ENCODE results near the gene SLC35B4. TPM values are rescaled to one million over a fixed set of nuclear protein-coding genes. Genes with fewer than 3 reads are reported as not detected.
A peak's percentile ranks its signal among the peaks of the same experiment; 100 is the strongest.

Gene SLC35B4
- total RNA-seq, 4 donors from 2014 or later, result 6.5 to 20.5 (median 14.6) TPM

DNA sequence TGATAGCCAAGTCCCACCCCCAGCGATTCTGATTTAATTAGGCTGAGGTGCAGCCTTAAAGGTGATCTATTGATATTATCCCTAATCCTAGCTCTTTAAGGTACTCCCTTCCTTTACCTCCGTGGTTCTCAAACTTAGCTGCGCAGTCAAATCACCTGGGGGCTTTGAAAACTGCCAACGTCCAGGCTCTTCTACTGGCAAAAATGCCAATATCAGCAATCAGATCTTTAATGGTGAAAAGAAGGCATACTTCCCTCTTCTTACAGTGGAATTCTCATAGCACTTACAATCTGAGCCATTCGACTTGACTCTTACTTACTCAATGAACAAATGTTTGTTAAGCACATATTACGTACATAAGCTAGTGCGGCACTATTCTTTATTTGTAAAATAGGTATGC, 704 bp upstream of the SLC35B4 start:
- H3K27ac ChIP-seq, result peak overlapping the region in 1 of 2 donors; percentile 57
- H3K9me3 ChIP-seq, result no peaks in the 10 kb centered on the region
- TF ChIP-seq POLR2A (IDR thresholded peaks at IDR 0.05), result no peak
- TF ChIP-seq, protein P1, sequence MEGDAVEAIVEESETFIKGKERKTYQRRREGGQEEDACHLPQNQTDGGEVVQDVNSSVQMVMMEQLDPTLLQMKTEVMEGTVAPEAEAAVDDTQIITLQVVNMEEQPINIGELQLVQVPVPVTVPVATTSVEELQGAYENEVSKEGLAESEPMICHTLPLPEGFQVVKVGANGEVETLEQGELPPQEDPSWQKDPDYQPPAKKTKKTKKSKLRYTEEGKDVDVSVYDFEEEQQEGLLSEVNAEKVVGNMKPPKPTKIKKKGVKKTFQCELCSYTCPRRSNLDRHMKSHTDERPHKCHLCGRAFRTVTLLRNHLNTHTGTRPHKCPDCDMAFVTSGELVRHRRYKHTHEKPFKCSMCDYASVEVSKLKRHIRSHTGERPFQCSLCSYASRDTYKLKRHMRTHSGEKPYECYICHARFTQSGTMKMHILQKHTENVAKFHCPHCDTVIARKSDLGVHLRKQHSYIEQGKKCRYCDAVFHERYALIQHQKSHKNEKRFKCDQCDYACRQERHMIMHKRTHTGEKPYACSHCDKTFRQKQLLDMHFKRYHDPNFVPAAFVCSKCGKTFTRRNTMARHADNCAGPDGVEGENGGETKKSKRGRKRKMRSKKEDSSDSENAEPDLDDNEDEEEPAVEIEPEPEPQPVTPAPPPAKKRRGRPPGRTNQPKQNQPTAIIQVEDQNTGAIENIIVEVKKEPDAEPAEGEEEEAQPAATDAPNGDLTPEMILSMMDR (IDR thresholded peaks at IDR 0.05), result no peak
- no peaks in the 10 kb centered on the region for H3K36me3 ChIP-seq
- no peaks in the 10 kb centered on the region for H3K27me3 ChIP-seq
- intact Hi-C loops (cut with DNase I; ENCODE audit: low total_unique reads), result no loop called here
- H3K4me3 ChIP-seq, result peak overlapping the region; percentile 74 to 93
- DNase-seq, result no peak
- no peaks in the 10 kb centered on the region for H3K4me1 ChIP-seq

DNA sequence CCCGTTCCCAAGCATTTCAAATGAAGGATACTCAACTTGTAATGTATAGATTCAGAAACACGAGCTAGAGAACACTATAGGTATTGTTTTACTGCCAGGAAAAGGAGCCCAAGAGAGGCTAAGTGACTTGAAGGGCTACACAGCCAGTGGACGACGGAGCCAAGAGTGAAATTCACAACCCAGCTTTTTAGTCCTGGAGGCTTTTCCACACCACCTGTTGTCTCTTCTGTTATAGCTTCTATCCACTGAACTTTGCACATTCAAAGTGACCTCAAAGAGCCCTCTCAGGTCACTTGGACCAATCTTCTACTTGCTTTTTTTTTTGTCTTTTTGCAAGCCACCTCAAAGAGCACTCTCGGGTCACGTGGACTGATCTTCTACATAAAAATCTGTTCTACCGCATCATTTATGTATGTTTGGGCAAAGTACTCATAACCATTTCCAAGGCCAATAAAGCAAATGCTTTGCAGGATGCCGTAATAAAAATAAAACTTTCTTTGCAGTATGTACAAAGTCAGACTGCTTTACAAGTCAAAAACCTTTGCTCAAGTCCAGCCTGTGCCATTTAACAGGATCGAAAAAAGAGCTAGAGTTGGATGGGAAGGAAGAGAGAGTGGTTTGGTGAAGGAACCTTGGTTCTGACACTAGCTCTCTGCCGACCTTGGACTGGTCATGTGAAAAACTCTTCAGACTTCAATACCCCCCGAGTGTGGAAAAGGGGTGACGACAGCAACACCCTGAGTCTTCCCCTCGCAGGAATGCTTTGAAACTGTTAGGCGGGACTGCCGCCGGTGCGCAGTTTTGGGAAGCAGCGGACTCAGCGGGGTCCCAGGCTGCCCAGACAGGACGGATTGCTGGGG, 821 bp downstream of the SLC35B4 start:
- Histone ChIP-seq H3K36me3 (no peaks in the 10 kb centered on the region), H3K27ac (peak overlapping the region; percentile 65 to 70), H3K9me3 (no peaks in the 10 kb centered on the region), H3K4me3 (peak overlapping the region; percentile 74 to 93), H3K27me3 (no peaks in the 10 kb centered on the region), H3K4me1 (no peaks in the 10 kb centered on the region)
- DNase-seq, result peak in 1 of 2 donors; percentile 14
- TF ChIP-seq, protein P1 (IDR thresholded peaks at IDR 0.05), result no peak
- TF ChIP-seq POLR2A (IDR thresholded peaks at IDR 0.05), result no peak
- intact Hi-C loops (cut with DNase I; ENCODE audit: low total_unique reads), result no loop called here

DNA sequence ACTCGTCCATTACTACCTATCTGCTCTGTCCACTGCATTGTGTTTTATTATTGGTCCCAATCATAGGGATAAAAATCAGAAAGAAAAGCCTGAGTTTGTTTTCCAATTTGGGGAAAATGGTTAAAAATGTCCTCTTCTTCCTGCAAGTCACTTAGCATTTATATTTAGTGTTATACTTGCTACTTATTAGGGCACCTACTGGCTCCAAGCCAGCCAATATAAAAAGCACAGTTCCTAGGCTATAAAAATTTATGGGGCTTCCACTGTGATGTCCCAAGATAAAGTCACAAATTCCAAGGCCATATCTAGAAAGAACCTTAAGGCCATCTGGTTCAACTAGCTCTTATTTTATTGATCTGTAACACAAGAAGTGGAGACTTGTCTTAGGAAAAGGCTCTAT, 3.2 kb downstream of the SLC35B4 start:
- no peak overlapping the region for H3K27ac ChIP-seq
- TF ChIP-seq, protein P1 (IDR thresholded peaks at IDR 0.05), result no peak
- no peak for TF ChIP-seq POLR2A (IDR thresholded peaks at IDR 0.05)
- H3K27me3 ChIP-seq, result no peaks in the 10 kb centered on the region
- no peak for DNase-seq
- no peaks in the 10 kb centered on the region for H3K9me3 ChIP-seq
- H3K4me3 ChIP-seq, result no peak overlapping the region
- no peaks in the 10 kb centered on the region for H3K36me3 ChIP-seq
- intact Hi-C loops (cut with DNase I; ENCODE audit: low total_unique reads), result no loop called here
- H3K4me1 ChIP-seq, result no peaks in the 10 kb centered on the region

DNA sequence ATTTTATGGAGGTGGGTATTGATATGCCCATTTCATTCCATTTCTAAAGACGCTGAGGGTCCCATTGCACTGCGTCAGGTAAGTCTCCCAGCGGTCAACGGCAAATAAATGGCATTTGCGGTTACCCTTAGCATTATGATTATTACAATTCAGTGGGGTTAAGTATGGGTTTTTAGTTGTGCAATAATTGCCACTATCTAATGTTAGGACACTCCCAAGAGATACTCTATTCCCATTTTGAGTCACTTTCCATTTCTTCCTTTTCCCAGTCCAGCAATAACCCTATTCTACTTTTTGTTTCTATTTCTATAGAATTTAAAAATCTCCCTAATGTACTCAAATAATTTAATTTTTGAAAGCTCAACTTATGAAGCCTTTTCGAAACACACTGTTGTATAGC, 4.0 kb downstream of the SLC35B4 start:
- Histone ChIP-seq H3K4me3 (no peak overlapping the region), H3K9me3 (no peaks in the 10 kb centered on the region), H3K27ac (no peak overlapping the region), H3K4me1 (no peaks in the 10 kb centered on the region), H3K36me3 (no peaks in the 10 kb centered on the region), H3K27me3 (no peaks in the 10 kb centered on the region)
- DNase-seq, result no peak
- TF ChIP-seq, protein P1 (IDR thresholded peaks at IDR 0.05), result no peak
- TF ChIP-seq POLR2A (IDR thresholded peaks at IDR 0.05), result no peak
- intact Hi-C loops (cut with DNase I; ENCODE audit: low total_unique reads), result no loop called here

DNA sequence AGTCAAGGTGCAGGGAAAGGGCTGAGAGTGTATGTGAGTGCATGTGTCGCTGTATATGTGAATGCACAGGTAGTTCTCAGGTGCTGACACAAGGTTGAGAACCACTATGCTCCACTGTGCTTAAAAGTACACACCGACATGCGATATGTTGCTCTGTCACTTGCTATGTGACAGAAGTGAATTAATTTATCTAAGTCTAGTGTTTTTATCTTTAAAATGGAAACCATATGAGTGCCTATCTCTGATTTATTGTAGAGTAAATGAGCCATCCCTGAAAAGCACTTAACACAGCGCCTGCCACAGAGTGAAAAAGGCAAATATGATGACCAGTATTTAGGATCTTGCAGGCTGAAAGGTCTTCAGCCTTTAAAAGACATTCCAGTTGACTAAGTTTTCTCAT, 4.9 kb downstream of the SLC35B4 start:
- DNase-seq, result no peak
- Histone ChIP-seq H3K9me3 (no peaks in the 10 kb centered on the region), H3K36me3 (no peaks in the 10 kb centered on the region), H3K4me1 (no peaks in the 10 kb centered on the region), H3K27ac (no peak overlapping the region), H3K27me3 (no peaks in the 10 kb centered on the region), H3K4me3 (no peak overlapping the region)
- intact Hi-C loops (cut with DNase I; ENCODE audit: low total_unique reads), result no loop called here
- no peak for TF ChIP-seq POLR2A (IDR thresholded peaks at IDR 0.05)
- TF ChIP-seq, protein P1 (IDR thresholded peaks at IDR 0.05), result no peak

All from uterus (tissue), 4 donors.